VCaP (cell line): ENCODE data around the gene RPTOR.

Experiments used
- H3K27ac ChIP-seq: fragments of 450-650 bp; 2 replicates; pipeline ENCODE4 v1.5.1; 2017
- TF ChIP-seq, protein P1 (sequence below): fragments of 450-650 bp; conservative IDR thresholded peaks from 2 replicates; pipeline ENCODE4 v1.5.1; 2017; ENCODE audit warnings: mild to moderate bottlenecking, moderate library complexity

RPTOR gene

DNA sequence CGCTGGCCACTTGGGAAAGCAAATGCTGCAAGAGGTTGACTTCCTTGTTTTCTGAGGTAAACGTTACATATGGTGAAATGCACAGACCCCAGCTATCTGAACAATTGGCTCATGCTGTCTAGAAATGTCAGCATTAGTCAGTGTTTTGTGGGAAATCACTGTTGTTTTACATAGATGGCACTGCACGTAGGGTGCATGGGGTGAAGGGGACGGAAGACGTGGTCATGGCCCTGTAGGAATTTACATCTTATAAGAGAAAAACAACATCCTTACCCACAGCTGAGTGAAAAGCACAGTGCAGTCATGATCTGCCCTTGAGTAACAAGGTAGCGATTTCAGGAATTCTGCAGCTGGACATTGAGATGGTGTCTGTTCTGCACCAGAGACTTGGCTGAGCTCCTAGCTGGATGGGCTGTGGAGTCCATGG, 15.2 kb downstream of the RPTOR start:
- TF ChIP-seq, protein P1, sequence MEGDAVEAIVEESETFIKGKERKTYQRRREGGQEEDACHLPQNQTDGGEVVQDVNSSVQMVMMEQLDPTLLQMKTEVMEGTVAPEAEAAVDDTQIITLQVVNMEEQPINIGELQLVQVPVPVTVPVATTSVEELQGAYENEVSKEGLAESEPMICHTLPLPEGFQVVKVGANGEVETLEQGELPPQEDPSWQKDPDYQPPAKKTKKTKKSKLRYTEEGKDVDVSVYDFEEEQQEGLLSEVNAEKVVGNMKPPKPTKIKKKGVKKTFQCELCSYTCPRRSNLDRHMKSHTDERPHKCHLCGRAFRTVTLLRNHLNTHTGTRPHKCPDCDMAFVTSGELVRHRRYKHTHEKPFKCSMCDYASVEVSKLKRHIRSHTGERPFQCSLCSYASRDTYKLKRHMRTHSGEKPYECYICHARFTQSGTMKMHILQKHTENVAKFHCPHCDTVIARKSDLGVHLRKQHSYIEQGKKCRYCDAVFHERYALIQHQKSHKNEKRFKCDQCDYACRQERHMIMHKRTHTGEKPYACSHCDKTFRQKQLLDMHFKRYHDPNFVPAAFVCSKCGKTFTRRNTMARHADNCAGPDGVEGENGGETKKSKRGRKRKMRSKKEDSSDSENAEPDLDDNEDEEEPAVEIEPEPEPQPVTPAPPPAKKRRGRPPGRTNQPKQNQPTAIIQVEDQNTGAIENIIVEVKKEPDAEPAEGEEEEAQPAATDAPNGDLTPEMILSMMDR = no peak
- H3K27ac ChIP-seq = no peak overlapping the region

DNA sequence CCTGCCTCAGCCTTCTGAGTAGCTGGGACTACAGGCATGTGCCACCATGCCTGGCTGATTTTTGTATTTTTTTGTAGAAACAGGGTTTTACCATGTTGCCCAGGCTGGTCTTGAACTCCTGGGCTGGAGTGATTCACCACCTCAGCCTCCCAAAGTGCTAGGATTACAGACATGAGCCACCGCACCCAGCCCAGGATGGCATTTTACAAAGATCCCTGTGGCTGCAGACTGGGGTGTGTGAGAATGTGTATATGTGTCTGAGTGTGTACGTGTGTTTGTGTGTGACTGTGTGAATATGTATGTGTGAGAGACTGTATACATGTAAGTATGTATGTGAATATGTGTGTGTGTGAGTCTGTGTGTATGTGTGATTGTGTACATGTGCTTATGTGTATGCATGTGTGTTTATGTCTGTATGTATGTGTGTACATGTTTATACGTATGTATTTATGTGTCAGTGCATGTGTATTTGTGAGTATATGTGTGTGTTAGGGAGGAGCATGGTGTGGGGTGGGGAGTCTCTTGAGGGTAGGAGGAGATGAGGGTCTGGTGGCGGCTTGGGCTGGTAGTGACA, 17.0 kb downstream of the RPTOR start:
- TF ChIP-seq, protein P1 = no peak
- no peak overlapping the region for H3K27ac ChIP-seq

DNA sequence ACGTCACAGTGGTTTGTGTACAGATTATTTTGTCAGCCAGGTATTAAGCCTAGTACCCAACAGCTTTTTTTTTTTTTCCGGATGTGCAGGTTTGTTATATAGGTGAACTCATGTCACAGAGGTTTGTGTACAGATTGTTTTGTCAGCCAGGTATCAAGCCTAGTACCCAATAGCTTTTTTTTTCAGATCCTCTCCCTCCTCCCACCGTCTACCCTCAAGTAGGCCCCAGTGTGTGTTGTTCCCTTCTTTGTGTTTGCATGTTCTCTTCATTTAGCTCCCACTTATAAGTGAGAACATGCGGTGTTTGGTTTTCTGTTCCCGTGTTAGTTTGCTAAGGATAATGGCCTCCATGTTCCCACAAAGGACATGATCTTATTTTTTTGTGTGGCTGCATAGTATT, 19.9 kb downstream of the RPTOR start:
- TF ChIP-seq, protein P1 = no peak
- no peak overlapping the region for H3K27ac ChIP-seq

DNA sequence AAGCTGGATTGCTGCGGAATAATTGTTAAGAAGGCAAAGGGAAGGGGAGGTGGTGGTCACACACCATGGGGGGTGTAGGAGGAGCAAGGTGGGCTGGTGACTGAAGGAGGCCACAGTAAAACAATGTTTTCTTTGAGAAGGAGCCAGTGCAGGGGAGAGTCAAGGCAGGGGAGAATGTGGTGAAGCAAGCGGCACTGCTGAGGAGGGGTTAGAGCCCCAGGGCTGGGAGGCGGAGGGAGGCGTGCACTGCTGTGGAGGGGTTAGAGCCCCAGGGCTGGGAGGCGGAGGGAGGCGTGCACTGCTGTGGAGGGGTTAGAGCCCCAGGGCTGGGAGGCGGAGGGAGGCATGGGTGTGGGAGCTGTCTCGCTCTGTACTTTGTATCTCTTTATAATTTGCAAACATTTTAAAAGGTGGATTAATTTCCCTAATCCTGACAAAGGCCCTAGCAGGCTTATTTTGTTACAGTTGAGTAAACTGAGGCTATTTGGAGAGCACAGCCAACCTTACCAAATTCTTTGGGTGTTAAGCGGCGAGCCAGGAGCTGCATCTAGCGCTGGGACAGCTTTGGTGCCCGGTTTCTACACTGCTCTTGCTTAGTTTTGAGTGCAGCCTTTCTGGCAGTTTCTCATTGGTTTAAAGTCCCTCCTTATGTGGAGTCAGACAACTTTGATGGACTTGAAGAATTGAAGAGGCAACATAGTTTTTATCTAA, 20.9 kb downstream of the RPTOR start:
- no peak overlapping the region for H3K27ac ChIP-seq

DNA sequence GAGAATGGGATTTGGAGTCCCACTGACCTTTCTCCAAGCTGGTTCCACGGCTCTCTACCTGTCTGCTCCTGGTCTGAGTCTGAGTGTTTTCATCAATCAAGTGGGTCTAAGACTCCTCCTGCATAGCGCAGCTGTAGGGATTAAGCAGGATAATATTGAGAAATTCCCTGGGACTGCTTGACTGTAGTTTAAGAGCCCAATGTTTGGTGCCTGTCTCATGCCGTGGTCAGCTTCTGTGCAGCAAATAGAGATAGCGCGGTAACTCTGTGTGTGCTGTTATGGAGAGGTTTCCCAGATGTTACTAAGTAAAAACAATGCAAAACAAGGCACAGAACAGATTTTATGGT, 21.4 kb downstream of the RPTOR start:
- TF ChIP-seq, protein P1 = no peak
- H3K27ac ChIP-seq = no peak overlapping the region

More for the DNA sequence above, 20.9 kb downstream of the RPTOR start:
- TF ChIP-seq, protein P1 = no peak

DNA sequence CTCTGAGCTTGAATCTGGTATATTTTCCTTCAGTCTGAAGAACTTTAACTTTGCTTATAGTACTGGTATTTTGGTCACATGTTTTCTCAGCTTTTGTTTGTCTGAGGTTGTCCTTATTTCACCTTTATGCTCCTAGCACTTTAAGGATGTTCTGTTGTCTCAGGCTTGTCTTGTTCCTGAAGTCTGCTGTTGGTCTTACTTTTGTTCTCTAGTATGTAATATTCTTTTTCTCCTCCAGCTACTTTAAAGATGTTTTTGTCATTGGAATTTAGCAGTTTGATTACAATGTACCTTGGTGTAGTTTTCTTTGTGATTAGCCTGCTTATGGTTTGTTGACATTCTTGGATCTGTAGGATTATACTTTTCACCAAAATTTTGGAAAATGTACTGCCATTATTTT, 23.6 kb downstream of the RPTOR start:
- no peak overlapping the region for H3K27ac ChIP-seq
- TF ChIP-seq, protein P1 = no peak

DNA sequence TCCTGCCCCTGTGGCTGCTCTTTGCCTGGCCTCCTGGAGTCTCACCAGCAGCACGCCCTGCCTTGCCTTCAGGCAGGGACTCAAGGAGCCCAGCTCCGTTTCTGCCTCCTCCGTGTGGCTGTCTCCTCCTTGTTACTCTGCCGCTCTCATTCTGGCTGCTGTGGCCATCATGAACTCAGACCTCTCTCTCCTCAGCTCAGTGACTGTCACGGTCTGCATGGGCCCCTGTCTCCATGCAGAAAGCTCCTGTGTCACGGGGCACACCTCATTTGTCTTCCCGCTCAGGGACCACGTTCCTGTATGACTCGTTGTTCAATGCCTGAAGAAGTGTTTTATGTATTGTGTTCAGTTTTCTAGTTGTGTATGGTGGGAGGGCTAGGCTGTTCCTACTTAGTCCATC, 25.3 kb downstream of the RPTOR start:
- TF ChIP-seq, protein P1 = no peak
- no peak overlapping the region for H3K27ac ChIP-seq
